Adrenal gland (tissue), 5 donors: ENCODE data around the gene DALRD3.

Source experiments
- POLR2A ChIP-seq, 2 donors: fragments of 450-650 bp; IDR thresholded peaks; one replicate each; pipeline ENCODE4 v1.6.1; 2017; ENCODE audit warnings: antibody characterized with exemption in 2 of 2, mild to moderate bottlenecking in 2 of 2, moderate library complexity in 1 of 2
- TF ChIP-seq, protein P1 (sequence below), 6 experiments: fragments of 450-650 bp in 4 of 6; fragments of 200-600 bp in 2 of 6; sonication (generic) in 1 of 6; IDR thresholded peaks; 1 replicate in 5 of 6; 2 replicates in 1 of 6; pipeline versions ENCODE4 v1.5.1 to v1.8.0; 2016 to 2021; ENCODE audit warnings: antibody characterized with exemption in 6 of 6, mild to moderate bottlenecking in 2 of 6, moderate library complexity in 1 of 6
- donor health status: DM: no; HTN: no; CAD: no.

DNA sequence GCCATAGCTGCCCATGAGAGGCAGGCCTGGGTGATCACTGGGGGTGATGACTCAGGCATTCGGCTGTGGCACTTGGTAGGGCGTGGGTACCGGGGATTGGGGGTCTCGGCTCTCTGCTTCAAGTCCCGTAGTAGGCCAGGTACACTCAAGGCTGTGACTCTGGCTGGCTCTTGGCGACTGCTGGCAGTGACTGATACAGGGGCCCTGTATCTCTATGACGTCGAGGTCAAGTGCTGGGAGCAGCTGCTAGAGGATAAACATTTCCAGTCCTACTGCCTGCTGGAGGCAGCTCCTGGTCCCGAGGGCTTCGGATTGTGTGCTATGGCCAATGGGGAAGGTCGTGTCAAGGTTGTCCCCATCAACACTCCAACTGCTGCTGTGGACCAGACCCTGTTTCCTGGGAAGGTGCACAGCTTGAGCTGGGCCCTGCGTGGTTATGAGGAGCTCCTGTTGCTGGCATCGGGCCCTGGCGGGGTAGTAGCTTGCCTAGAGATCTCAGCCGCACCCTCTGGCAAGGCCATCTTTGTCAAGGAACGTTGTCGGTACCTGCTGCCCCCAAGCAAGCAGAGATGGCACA is 5.9 kb downstream of the DALRD3 start:
- peak in 1 of 2 donors; percentile 20 for TF ChIP-seq POLR2A (IDR thresholded peaks at IDR 0.05)
- TF ChIP-seq, protein P1, sequence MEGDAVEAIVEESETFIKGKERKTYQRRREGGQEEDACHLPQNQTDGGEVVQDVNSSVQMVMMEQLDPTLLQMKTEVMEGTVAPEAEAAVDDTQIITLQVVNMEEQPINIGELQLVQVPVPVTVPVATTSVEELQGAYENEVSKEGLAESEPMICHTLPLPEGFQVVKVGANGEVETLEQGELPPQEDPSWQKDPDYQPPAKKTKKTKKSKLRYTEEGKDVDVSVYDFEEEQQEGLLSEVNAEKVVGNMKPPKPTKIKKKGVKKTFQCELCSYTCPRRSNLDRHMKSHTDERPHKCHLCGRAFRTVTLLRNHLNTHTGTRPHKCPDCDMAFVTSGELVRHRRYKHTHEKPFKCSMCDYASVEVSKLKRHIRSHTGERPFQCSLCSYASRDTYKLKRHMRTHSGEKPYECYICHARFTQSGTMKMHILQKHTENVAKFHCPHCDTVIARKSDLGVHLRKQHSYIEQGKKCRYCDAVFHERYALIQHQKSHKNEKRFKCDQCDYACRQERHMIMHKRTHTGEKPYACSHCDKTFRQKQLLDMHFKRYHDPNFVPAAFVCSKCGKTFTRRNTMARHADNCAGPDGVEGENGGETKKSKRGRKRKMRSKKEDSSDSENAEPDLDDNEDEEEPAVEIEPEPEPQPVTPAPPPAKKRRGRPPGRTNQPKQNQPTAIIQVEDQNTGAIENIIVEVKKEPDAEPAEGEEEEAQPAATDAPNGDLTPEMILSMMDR (IDR thresholded peaks at IDR 0.05), result no peak
